ENCODE measurements around the gene RAP1GAP. TPM values are rescaled to one million over a fixed set of nuclear protein-coding genes. Genes with fewer than 3 reads are reported as not detected.

The RAP1GAP gene
- total RNA-seq, 3 donors from 2014 or later, result 0.32 to 7.2 (median 6.0) TPM

GRCh38 chr1:21705303-21705980 lies 36.3 kb upstream of the RAP1GAP start:
- H3K27ac ChIP-seq, result no peak overlapping the region
- no peak for DNase-seq (ENCODE audit: low spot score in 2 of 2)
- H3K4me1 ChIP-seq, result no peaks in the 10 kb centered on the region
- no peaks in the 10 kb centered on the region for H3K27me3 ChIP-seq
- TF ChIP-seq CTCF (IDR thresholded peaks at IDR 0.05) (no peak), POLR2A (IDR thresholded peaks at IDR 0.05) (no peak), POLR2AphosphoS5 (IDR thresholded peaks at IDR 0.05) (no peak)
- no peak overlapping the region for H3K4me3 ChIP-seq
- intact Hi-C loops (cut with DNase I; ENCODE audit: low total_unique reads), result no loop called here
- H3K36me3 ChIP-seq, result peaks cover 3% of the 10 kb centered on the region
- H3K9me3 ChIP-seq, result no peaks in the 10 kb centered on the region

GRCh38 chr1:21704145-21704544 lies 35.0 kb upstream of the RAP1GAP start:
- TF ChIP-seq POLR2AphosphoS5 (IDR thresholded peaks at IDR 0.05) (no peak), POLR2A (IDR thresholded peaks at IDR 0.05) (no peak), CTCF (IDR thresholded peaks at IDR 0.05) (no peak)
- peaks cover 3% of the 10 kb centered on the region for H3K36me3 ChIP-seq

GRCh38 chr1:21703318-21703963 lies 34.3 kb upstream of the RAP1GAP start:
- no peak for TF ChIP-seq POLR2AphosphoS5 (IDR thresholded peaks at IDR 0.05)
- TF ChIP-seq POLR2A (IDR thresholded peaks at IDR 0.05), result no peak
- TF ChIP-seq CTCF (IDR thresholded peaks at IDR 0.05), result no peak
- DNase-seq (ENCODE audit: low spot score in 2 of 2), result no peak
- Histone ChIP-seq H3K4me1 (no peaks in the 10 kb centered on the region), H3K9me3 (no peaks in the 10 kb centered on the region), H3K4me3 (no peak overlapping the region), H3K36me3 (peaks cover 3% of the 10 kb centered on the region), H3K27ac (no peak overlapping the region), H3K27me3 (no peaks in the 10 kb centered on the region)
- intact Hi-C loops (cut with DNase I; ENCODE audit: low total_unique reads), result no loop called here

More at GRCh38 chr1:21704145-21704544, 35.0 kb upstream of the RAP1GAP start:
- Histone ChIP-seq H3K27ac (no peak overlapping the region), H3K27me3 (no peaks in the 10 kb centered on the region), H3K4me3 (no peak overlapping the region), H3K9me3 (no peaks in the 10 kb centered on the region), H3K4me1 (no peaks in the 10 kb centered on the region)
- no peak for DNase-seq (ENCODE audit: low spot score in 2 of 2)
- intact Hi-C loops (cut with DNase I; ENCODE audit: low total_unique reads), result no loop called here

GRCh38 chr1:21702780-21703179 lies 33.6 kb upstream of the RAP1GAP start:
- TF ChIP-seq POLR2AphosphoS5 (IDR thresholded peaks at IDR 0.05), result no peak
- no peak for TF ChIP-seq CTCF (IDR thresholded peaks at IDR 0.05)
- TF ChIP-seq POLR2A (IDR thresholded peaks at IDR 0.05), result no peak
- H3K36me3 ChIP-seq, result peaks cover 3% of the 10 kb centered on the region
- H3K4me1 ChIP-seq, result no peaks in the 10 kb centered on the region
- DNase-seq (ENCODE audit: low spot score in 2 of 2), result no peak
- H3K9me3 ChIP-seq, result no peaks in the 10 kb centered on the region
- intact Hi-C loops (cut with DNase I; ENCODE audit: low total_unique reads), result no loop called here
- no peak overlapping the region for H3K27ac ChIP-seq
- no peak overlapping the region for H3K4me3 ChIP-seq
- no peaks in the 10 kb centered on the region for H3K27me3 ChIP-seq

GRCh38 chr1:21701401-21701800 lies 32.2 kb upstream of the RAP1GAP start:
- Histone ChIP-seq H3K4me3 (no peak overlapping the region), H3K4me1 (no peaks in the 10 kb centered on the region), H3K27me3 (no peaks in the 10 kb centered on the region), H3K9me3 (no peaks in the 10 kb centered on the region), H3K36me3 (peaks cover 3% of the 10 kb centered on the region), H3K27ac (no peak overlapping the region)
- TF ChIP-seq POLR2AphosphoS5 (IDR thresholded peaks at IDR 0.05) (no peak), CTCF (IDR thresholded peaks at IDR 0.05) (no peak), POLR2A (IDR thresholded peaks at IDR 0.05) (no peak)
- intact Hi-C loops (cut with DNase I; ENCODE audit: low total_unique reads), result no loop called here
- no peak for DNase-seq (ENCODE audit: low spot score in 2 of 2)
